ENCODE results near the gene GALNT18.

DNA sequence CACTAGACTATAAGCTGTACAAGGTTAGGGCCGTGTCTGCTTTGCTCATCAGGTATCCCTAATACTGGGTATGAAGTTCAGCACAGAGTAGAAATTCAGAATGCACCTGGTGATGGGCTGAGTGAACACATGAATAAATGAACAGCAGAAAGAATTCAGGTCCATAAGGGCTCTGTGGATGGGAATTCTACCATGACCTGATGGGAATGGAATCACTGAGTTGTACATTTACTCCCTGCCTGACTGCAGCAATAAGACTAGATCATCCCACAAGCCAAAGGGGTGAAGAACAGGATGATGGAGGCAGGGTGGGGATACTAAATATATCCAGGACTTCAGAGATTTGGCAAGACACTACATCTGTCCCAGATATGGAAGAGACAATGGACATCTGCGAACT is 182.2 kb downstream of the GALNT18 start:
- no peak for TF ChIP-seq CREB1 (IDR thresholded peaks at IDR 0.05; ENCODE audit: low read depth)
- TF ChIP-seq, protein P1, sequence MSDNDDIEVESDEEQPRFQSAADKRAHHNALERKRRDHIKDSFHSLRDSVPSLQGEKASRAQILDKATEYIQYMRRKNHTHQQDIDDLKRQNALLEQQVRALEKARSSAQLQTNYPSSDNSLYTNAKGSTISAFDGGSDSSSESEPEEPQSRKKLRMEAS (IDR thresholded peaks at IDR 0.05), result no peak
- no peak for TF ChIP-seq EP300 (IDR thresholded peaks at IDR 0.05; ENCODE audit: borderline replicate concordance)
- TF ChIP-seq REST (IDR thresholded peaks at IDR 0.05; ENCODE audit: low read depth), result no peak

Measured in Ishikawa (cell line).